HG03575 (cell line): Measurements from ENCODE around the gene UBE3D.

Experiments used
- ATAC-seq: cut with Tn5 transposase; IDR thresholded peaks from one replicate; pipeline ENCODE4 v1.9.1; 2021; ENCODE audit not compliant: unreplicated experiment, insufficient number of reproducible peaks, low FRiP score; ENCODE audit errors: extremely low read depth

UBE3D gene, protein sequence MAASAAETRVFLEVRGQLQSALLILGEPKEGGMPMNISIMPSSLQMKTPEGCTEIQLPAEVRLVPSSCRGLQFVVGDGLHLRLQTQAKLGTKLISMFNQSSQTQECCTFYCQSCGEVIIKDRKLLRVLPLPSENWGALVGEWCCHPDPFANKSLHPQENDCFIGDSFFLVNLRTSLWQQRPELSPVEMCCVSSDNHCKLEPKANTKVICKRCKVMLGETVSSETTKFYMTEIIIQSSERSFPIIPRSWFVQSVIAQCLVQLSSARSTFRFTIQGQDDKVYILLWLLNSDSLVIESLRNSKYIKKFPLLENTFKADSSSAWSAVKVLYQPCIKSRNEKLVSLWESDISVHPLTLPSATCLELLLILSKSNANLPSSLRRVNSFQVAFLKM

GRCh38 chr6:83065511-83066192, at the start of gene UBE3D:
UBE3D (minus strand) TSS chr6:83065841; CDS start chr6:83065718, 123 bp downstream.
- peak; percentile 43 for ATAC-seq

GRCh38 chr6:83114164-83114563, 48.5 kb upstream of the UBE3D start:
- no peak for ATAC-seq

- ATAC-seq = no peak
Measured at GRCh38 chr6:83113258-83113657, 47.6 kb upstream of the UBE3D start.

DNA sequence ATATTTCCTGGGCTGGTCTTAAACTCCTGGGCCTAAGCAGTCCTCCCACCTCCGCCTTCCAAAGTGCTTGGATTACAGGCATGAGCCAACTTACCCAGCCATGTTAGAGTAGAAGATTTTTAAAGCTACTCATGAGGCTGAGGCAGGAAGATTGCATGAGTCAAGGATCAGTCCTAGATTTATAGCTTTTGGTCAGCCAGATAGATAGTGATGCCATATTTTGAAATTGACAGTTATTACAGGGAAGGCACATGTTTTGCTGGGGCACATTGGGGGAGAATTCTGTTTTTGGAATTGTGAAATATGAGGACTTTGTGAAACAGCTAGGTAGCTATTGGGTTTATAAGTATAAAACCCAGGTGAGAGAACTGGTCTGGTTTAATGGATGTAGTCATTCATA, 42.7 kb upstream of the UBE3D start:
- ATAC-seq = no peak

DNA sequence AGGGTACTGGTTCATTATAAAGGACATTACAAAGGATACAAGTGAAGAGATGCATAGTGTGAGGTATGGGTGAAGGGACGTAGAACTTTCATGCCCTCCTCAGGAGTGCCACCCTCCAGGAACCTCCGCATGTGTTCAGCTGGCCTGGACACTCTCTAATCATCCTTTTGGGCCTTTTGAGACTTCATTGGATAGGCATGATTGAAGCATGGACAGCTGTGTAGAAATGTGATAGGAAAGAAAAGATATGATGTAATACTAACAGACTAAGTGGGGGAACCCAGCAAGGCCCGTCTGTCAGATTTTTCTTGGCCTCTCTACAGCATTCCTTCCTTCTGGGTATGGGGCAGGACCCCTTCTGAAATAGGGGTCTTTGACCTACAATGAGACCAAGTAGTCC, 32.9 kb upstream of the UBE3D start:
- no peak for ATAC-seq

DNA sequence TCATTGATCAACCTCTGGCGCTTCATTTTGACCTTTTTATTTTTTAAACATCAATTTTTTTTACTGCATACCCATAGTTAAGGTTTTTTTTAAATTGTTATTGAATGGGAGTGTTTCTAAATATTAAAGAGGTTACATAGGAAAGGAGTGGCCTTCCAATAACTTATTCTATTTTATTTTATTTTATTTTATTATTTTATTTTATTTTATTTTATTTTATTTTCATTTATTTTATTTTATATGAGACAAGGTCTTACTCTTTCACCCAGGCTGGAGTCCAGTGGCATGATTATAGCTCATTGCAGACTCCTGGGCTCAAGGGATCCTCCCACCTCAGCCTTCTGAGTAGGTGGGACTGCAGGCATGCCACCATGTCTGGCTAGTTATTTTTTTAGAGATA, 32.0 kb upstream of the UBE3D start:
- ATAC-seq = no peak

DNA sequence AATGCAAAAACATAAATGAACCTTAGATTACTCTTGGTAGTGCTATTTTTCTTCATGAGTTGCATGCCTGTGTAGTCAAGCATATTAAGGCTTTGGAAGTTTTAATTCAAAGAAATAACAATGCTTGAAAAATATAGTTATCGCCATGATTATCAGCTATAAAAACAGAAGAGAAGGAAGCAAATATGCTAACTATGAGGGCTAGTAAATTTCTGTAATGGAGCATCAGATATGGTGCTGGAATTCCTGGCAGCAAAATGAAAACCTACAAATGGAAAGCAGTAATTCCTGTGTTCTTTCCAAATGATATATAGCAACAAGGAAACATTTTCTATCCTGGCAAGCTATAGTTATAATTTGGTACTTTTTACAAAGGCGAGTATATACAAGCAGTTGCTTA, 31.6 kb upstream of the UBE3D start:
- no peak for ATAC-seq

- ATAC-seq = no peak
Measured at GRCh38 chr6:83096791-83097190, 31.1 kb upstream of the UBE3D start.

GRCh38 chr6:83092756-83093399, 27.2 kb upstream of the UBE3D start:
- no peak for ATAC-seq

- ATAC-seq = peak; percentile 97
Measured at GRCh38 chr6:83086751-83087150, 21.1 kb upstream of the UBE3D start.

- ATAC-seq = no peak
Measured at GRCh38 chr6:83083476-83083875, 17.8 kb upstream of the UBE3D start.

- ATAC-seq = no peak
Measured at GRCh38 chr6:83073615-83074014, 8.0 kb upstream of the UBE3D start.

DNA sequence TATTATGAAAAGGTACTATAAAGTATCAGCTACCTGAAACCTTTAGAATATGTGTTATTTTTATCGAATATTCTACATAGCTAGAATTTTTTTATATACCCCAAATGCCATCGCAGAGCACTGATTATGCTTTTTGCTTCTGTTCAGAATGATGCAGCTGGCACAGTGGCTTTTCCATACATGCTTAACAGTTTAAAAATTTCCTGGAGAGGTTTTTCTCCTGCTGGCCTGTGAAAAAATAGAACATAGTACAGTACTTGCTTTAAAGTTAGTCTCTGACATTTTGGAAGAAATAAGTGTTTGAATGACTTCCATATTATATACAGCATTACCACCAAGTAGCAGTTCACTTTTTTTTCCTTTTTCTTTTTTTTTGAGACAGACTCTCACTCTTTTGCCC, 7.1 kb upstream of the UBE3D start:
- ATAC-seq = no peak

- no peak for ATAC-seq
Measured at GRCh38 chr6:83071707-83072106, 6.1 kb upstream of the UBE3D start.

DNA sequence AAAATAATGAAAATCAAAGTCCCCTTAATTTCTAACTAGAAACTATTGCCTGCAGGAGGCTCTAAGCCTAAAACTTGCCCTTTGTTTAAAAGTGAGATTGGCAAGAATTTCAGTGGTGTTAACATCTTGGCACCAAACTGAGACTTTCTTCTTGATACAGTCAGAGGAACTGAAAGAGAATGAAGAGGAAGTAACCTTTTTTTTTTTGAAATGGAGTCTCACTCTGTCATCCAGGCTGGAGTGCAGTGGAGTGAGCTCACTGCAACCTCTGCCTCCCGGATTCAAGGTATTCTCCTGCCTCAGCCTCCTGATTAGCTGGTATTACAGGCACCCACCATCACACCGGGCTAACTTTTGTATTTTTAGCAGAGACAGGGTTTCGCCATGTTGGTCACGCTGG, 5.4 kb upstream of the UBE3D start:
- peak; percentile 74 for ATAC-seq

DNA sequence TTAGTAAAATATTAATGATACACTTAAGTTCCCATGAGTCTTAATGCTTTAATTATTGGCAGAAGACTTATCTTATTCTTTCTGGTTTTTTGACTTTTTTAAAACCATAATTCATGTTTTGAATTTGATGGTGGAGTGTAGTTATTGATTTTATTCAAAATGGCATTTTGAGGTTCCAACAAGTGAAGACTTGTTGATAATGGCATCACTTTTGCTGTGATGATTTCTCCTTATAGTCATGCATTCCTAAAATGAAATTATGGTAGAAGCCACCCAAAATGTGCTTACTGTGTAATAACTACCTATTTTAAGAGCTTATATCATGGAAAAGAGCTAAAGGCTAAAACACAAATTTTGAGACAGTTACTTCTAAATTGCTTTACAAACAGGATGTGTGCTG, 4.0 kb upstream of the UBE3D start:
- no peak for ATAC-seq

GRCh38 chr6:83068616-83069015, 3.0 kb upstream of the UBE3D start:
- no peak for ATAC-seq

- ATAC-seq = peak; percentile 42
Measured at GRCh38 chr6:83067448-83068439, 2.1 kb upstream of the UBE3D start, which contains the start of gene DOP1A. DOP1A (plus strand) TSS chr6:83067671; CDS start chr6:83096978, 29,307 bp downstream.

GRCh38 chr6:83062225-83062624, 3.4 kb downstream of the UBE3D start:
- ATAC-seq = no peak
